Measurements from ENCODE around the gene SPRR2G.

SPRR2G gene

DNA sequence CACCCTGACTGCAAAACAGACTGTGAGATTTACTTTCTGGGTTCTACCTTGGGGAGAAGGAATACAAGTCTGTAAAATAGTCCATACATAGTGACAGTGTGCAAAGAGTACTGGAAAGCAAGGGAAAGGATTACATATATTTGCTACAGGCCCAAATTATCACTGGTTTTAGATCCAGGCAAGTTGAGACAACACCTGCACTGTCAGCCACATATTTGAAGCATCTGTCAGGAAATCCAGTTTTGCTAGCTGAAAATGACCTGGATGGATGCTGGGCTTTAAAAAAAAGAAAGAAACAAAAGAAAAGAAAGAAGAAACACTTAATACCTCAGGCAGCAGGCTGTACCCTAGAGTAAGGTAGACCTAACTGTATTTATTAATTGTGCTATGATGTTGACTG is 23.9 kb upstream of the SPRR2G start:
- no peak for DNase-seq (ENCODE audit: low spot score)
- no peak for TF ChIP-seq CTCF (IDR thresholded peaks at IDR 0.05; ENCODE audit: extremely low read depth, missing control alignments)

DNA sequence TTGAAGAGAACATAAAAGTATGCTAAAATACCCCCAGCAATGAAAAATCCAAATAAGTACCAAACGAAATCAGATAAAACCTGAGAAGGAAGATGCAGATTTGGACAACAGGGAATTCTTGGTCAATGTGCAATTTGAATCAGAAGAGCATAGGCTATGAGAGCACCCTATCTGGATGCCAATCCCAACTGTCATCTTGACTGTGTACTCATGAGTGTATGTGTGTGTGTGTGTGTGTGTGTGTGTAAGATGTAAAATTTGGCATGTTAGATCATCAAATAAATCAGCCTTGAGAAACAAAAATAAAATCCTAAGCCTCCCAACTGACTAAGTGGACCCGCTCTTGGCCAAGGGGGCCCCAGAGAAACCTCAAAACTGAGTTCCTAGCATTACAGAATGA is 18.0 kb upstream of the SPRR2G start:
- DNase-seq (ENCODE audit: low spot score) = no peak
- no peak for TF ChIP-seq CTCF (IDR thresholded peaks at IDR 0.05; ENCODE audit: extremely low read depth, missing control alignments)

GRCh38 chr1:153155541-153155940 is 4.9 kb upstream of the SPRR2G start:
- TF ChIP-seq CTCF (IDR thresholded peaks at IDR 0.05; ENCODE audit: extremely low read depth, missing control alignments) = no peak
- DNase-seq (ENCODE audit: low spot score) = no peak

GRCh38 chr1:153152481-153152880 is 1.8 kb upstream of the SPRR2G start:
- no peak for DNase-seq (ENCODE audit: low spot score)
- TF ChIP-seq CTCF (IDR thresholded peaks at IDR 0.05; ENCODE audit: extremely low read depth, missing control alignments) = no peak

DNA sequence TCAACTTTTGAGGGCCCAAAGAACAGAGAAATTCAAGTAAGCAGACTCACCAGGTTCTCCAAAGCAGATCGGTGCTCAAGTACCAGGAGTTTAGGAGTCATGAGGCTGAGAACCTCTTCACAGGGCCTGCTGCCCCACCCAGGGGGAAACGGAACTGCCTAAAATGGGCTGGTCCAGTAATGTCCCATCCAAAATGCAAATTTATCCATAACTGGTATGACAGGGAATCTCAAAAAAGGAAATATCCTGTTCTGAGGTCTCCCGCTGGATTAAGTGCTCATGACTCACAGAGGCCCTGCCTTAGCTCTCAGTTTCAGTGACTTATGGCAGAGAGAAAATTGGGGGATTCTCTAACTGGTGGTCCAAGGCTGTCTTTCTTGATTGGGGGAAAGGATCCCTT is 9.3 kb downstream of the SPRR2G start:
- TF ChIP-seq CTCF (IDR thresholded peaks at IDR 0.05; ENCODE audit: extremely low read depth, missing control alignments) = no peak
- no peak for DNase-seq (ENCODE audit: low spot score)

- no peak for TF ChIP-seq CTCF (IDR thresholded peaks at IDR 0.05; ENCODE audit: extremely low read depth, missing control alignments)
- no peak for DNase-seq (ENCODE audit: low spot score)
Measured at GRCh38 chr1:153140484-153140883, 10.2 kb downstream of the SPRR2G start.

DNA sequence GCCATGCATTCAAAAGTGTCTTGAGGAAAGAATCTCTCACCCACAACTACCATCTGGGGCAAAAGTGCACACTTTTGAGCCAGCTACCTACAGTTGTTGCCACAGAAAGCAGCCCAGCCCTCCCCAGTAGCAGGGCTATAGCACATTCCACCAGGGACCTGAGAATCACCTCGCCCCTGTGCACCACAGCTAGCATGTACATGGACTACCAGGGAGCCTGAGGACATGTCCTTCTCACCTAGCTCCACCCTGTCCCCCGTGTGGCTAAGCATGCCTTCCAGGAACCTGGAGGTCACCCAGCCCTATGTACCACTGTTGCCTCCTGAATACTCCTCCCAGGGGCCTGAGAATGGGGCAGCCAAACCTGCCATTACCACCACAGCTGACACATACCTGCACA is 16.9 kb downstream of the SPRR2G start:
- TF ChIP-seq CTCF (IDR thresholded peaks at IDR 0.05; ENCODE audit: extremely low read depth, missing control alignments) = no peak

More for the DNA sequence above, 16.9 kb downstream of the SPRR2G start:
- DNase-seq (ENCODE audit: low spot score) = no peak
